Panc1 (cell line): Measurements from ENCODE around the gene SRSF7. TPM values are rescaled to one million over a fixed set of nuclear protein-coding genes. Genes with fewer than 3 reads are reported as not detected.

Source experiments
- ATAC-seq: fragments of 200-7000 bp; cut with Tn5 transposase; 2 replicates; pipeline ENCODE4 v1.9.1; 2020; ENCODE audit warnings: mild to moderate bottlenecking, moderate library complexity
- BruUV-seq: library from RNA; stranded (reverse); fragments of 400-500 nt; replicated peaks from 2 replicates; lab custom pipeline; 2021; lab: Mats Ljungman, UMichigan
- CTCF ChIA-PET: fragments of 300-600 bp; sonication (Branson Sonifier 250); formaldehyde crosslinking; loops from one replicate; lab custom pipeline; 2022; ENCODE audit warnings: antibody characterized with exemption; lab: Charles Lee
- POLR2A ChIA-PET: fragments of 300-600 bp; sonication (Branson Sonifier 250); formaldehyde crosslinking; loops from one replicate; lab custom pipeline; 2022; ENCODE audit warnings: antibody characterized with exemption; lab: Charles Lee
- DNase-seq: peaks from one replicate; pipeline ENCODE4 v3.0.0-alpha.2; 2010; ENCODE audit warnings: low read depth, low spot score
- H3K27ac ChIP-seq: 2 replicates; pipeline ENCODE4 v1.5.1; 2011; ENCODE audit warnings: mild to moderate bottlenecking, low read length, inconsistent platforms
- H3K27me3 ChIP-seq: fragments of 200-500 bp; sonication (Bioruptor generic); 2 replicates; pipeline ENCODE4 v1.6.0; 2014; ENCODE audit warnings: low read length, inconsistent platforms; ENCODE audit not compliant: control insufficient read depth, insufficient read depth
- H3K36me3 ChIP-seq: fragments of 200-500 bp; sonication (Bioruptor generic); 2 replicates; pipeline ENCODE4 v1.5.1; 2014; ENCODE audit warnings: inconsistent platforms, mild to moderate bottlenecking, low read length, moderate library complexity; ENCODE audit not compliant: control insufficient read depth, insufficient read depth
- H3K4me1 ChIP-seq: 2 replicates; pipeline ENCODE4 v1.5.1; 2011; ENCODE audit warnings: inconsistent platforms, mild to moderate bottlenecking, low read length, moderate library complexity; ENCODE audit not compliant: control insufficient read depth, insufficient read depth
- H3K4me3 ChIP-seq, 2 experiments: 2 replicates each; pipeline ENCODE4 v1.5.1; 2011 to 2012; ENCODE audit warnings: low read depth in 2 of 2, low read length in 2 of 2, mild to moderate bottlenecking in 2 of 2, inconsistent platforms in 1 of 2, moderate library complexity in 1 of 2
- H3K9me3 ChIP-seq: fragments of 200-500 bp; sonication (Bioruptor generic); 2 replicates; pipeline ENCODE4 v1.5.1; 2014; ENCODE audit warnings: low read depth, mild to moderate bottlenecking, inconsistent platforms, low read length, moderate library complexity; ENCODE audit not compliant: control insufficient read depth, insufficient read depth
- CTCF ChIP-seq: fragments of 450-650 bp; IDR thresholded peaks from 2 replicates; pipeline ENCODE4 v1.5.1; 2017; ENCODE audit warnings: mild to moderate bottlenecking
- POLR2AphosphoS5 ChIP-seq: IDR thresholded peaks from 2 replicates; pipeline ENCODE4 v1.6.1; 2012; ENCODE audit warnings: mild to moderate bottlenecking, low read depth, low read length, moderate library complexity
- REST ChIP-seq, 2 experiments: IDR thresholded peaks; 2 replicates each; pipeline ENCODE4 v1.6.1; 2011 to 2012; ENCODE audit warnings: low read depth in 2 of 2, control low read depth in 1 of 2, low read length in 1 of 2, mild to moderate bottlenecking in 1 of 2, moderate library complexity in 1 of 2; ENCODE audit not compliant: insufficient read depth in 1 of 2
- SIN3A ChIP-seq: IDR thresholded peaks from 2 replicates; pipeline ENCODE4 v1.6.1; 2012; ENCODE audit warnings: low read depth, mild to moderate bottlenecking, low read length, moderate library complexity, borderline replicate concordance; ENCODE audit not compliant: insufficient read depth
- TCF7L2 ChIP-seq: IDR thresholded peaks from 2 replicates; pipeline ENCODE4 v1.6.1; 2011; ENCODE audit warnings: mild to moderate bottlenecking, low read depth, low read length, inconsistent platforms
- in situ Hi-C: cut with HindIII; loops from 2 replicates; pipeline ENCODE4 v1.10.0; 2016; ENCODE audit warnings: low sequenced_read_pairs, low pct_unique_long_range_greater_than_20kb
- intact Hi-C: fragments of 100-400 bp; cut with micrococcal nuclease; formaldehyde crosslinking; loops from one replicate; pipeline ENCODE4 v1.10.0; 2022; ENCODE audit not compliant: unreplicated experiment
- total RNA-seq: library from RNA; stranded (reverse); gene quantifications from one replicate; pipeline ENCODE4 v1.2.1, GENCODE V29; 2021; ENCODE audit not compliant: unreplicated experiment

SRSF7 gene
- total RNA-seq, 1 experiment from 2014 or later: 220 TPM

GRCh38 chr2:38723173-38723572 lies 28.0 kb downstream of the SRSF7 start:
- CTCF ChIA-PET: no interaction called here
- DNase-seq (no peak), ATAC-seq (no peak)
- in situ Hi-C loops: no loop called here
- Histone ChIP-seq H3K4me1 (peaks cover 21% of the 10 kb centered on the region), H3K27ac (no peak overlapping the region), H3K4me3 (no peak overlapping the region), H3K36me3 (no peaks in the 10 kb centered on the region), H3K9me3 (no peaks in the 10 kb centered on the region), H3K27me3 (no peaks in the 10 kb centered on the region)
- BruUV-seq: no TSS peak
- POLR2A ChIA-PET: interaction anchor here (0.6 kb wide), 1 partner anchor 122 kb away, joined by 7 read pairs; no protein-coding TSS in a partner anchor
- intact Hi-C loops: no loop called here
- TF ChIP-seq REST (IDR thresholded peaks at IDR 0.05; ENCODE audit: insufficient read depth in 1 of 2, low read depth in 2 of 2, low read length in 1 of 2) (no peak), CTCF (no peak), TCF7L2 (no peak), SIN3A (no peak), POLR2AphosphoS5 (no peak)

- Histone ChIP-seq H3K27me3 (no peaks in the 10 kb centered on the region), H3K27ac (peak overlapping the region; percentile 8; the same call in 1 of the 2 replicates), H3K4me1 (peaks cover 21% of the 10 kb centered on the region), H3K36me3 (no peaks in the 10 kb centered on the region), H3K4me3 (no peak overlapping the region), H3K9me3 (no peaks in the 10 kb centered on the region)
- CTCF ChIA-PET: no interaction called here
- in situ Hi-C loops: no loop called here
- TF ChIP-seq POLR2AphosphoS5 (no peak), CTCF (no peak), REST (IDR thresholded peaks at IDR 0.05; ENCODE audit: insufficient read depth in 1 of 2, low read depth in 2 of 2, low read length in 1 of 2) (no peak), SIN3A (no peak), TCF7L2 (no peak)
- no peak for DNase-seq
- no TSS peak for BruUV-seq
- intact Hi-C loops: no loop called here
- no peak for ATAC-seq
- POLR2A ChIA-PET: interaction anchor here (0.6 kb wide), 1 partner anchor 122 kb away, joined by 7 read pairs; no protein-coding TSS in a partner anchor
Observed at GRCh38 chr2:38722271-38723061, 28.7 kb downstream of the SRSF7 start.
